ENCODE results near the gene CRACR2A. TPM values are rescaled to one million over a fixed set of nuclear protein-coding genes. Genes with fewer than 3 reads are reported as not detected.

The CRACR2A gene
- total and polyA plus RNA-seq, 3 experiments from 2014 or later = 23.3 to 27.9 (median 27.3) TPM

GRCh38 chr12:3685830-3686229 lies 67.1 kb downstream of the CRACR2A start:
- Mint-ChIP-seq H3K27me3 (no peaks in the 10 kb centered on the region), H3K36me3 (peaks cover 6 to 62% (median 15%) of the 10 kb centered on the region in 3 donors), H3K4me1 (peaks cover 2 to 11% (median 4%) of the 10 kb centered on the region in 3 donors), H3K27ac (peak overlapping the region in 4 of 8 donors; percentile 8 to 45 (median 36)), H3K9me3 (no peaks in the 10 kb centered on the region), H3K4me3 (no peak overlapping the region)
- Histone ChIP-seq H3K4me1 (ENCODE audit: insufficient read depth, low read length) (no peaks in the 10 kb centered on the region), H3K9me3 (ENCODE audit: low read length) (no peaks in the 10 kb centered on the region), H3K4me3 (ENCODE audit: low read length) (no peak overlapping the region), H3K27ac (ENCODE audit: low read depth, low read length) (no peak overlapping the region), H3K36me3 (ENCODE audit: insufficient read depth, low read length) (peaks cover 3% of the 10 kb centered on the region), H3K27me3 (ENCODE audit: insufficient read depth, low read length, poor library complexity, severe bottlenecking) (no peaks in the 10 kb centered on the region)
- CTCF ChIA-PET = interaction anchor here (1.6 kb wide), 1 partner anchor 91 kb away, joined by 4 read pairs; no protein-coding TSS in a partner anchor
- POLR2A ChIA-PET = no interaction called here
- no peak for DNase-seq

- Histone ChIP-seq H3K9me3 (ENCODE audit: low read length) (no peaks in the 10 kb centered on the region), H3K4me1 (ENCODE audit: insufficient read depth, low read length) (no peaks in the 10 kb centered on the region), H3K27ac (ENCODE audit: low read depth, low read length) (no peak overlapping the region), H3K27me3 (ENCODE audit: insufficient read depth, low read length, poor library complexity, severe bottlenecking) (no peaks in the 10 kb centered on the region), H3K36me3 (ENCODE audit: insufficient read depth, low read length) (peaks cover 16% of the 10 kb centered on the region), H3K4me3 (ENCODE audit: low read length) (no peak overlapping the region)
- DNase-seq = no peak
- Mint-ChIP-seq H3K36me3 (peaks cover 0 to 62% (median 11%) of the 10 kb centered on the region in 3 donors), H3K27me3 (no peaks in the 10 kb centered on the region), H3K4me1 (peaks cover 0 to 5% (median 2%) of the 10 kb centered on the region in 3 donors), H3K9me3 (no peaks in the 10 kb centered on the region), H3K27ac (no peak overlapping the region), H3K4me3 (no peak overlapping the region)
- ChIA-PET POLR2A (no interaction called here), CTCF (interaction anchor here (1.6 kb wide), 2 partner anchors 18 to 93 kb away, joined by 3 to 4 read pairs; no protein-coding TSS in a partner anchor)
Observed at GRCh38 chr12:3684449-3685051, 68.4 kb downstream of the CRACR2A start.

GRCh38 chr12:3683670-3684069 lies 69.2 kb downstream of the CRACR2A start:
- Mint-ChIP-seq H3K9me3 (no peaks in the 10 kb centered on the region), H3K4me3 (no peak overlapping the region), H3K27me3 (no peaks in the 10 kb centered on the region), H3K27ac (peak overlapping the region in 5 of 8 donors; percentile 17 to 79 (median 38)), H3K36me3 (peaks cover 0 to 67% (median 15%) of the 10 kb centered on the region in 3 donors), H3K4me1 (peaks cover 0 to 2% (median under 1%) of the 10 kb centered on the region in 3 donors)
- POLR2A ChIA-PET = no interaction called here
- Histone ChIP-seq H3K4me1 (ENCODE audit: insufficient read depth, low read length) (no peaks in the 10 kb centered on the region), H3K9me3 (ENCODE audit: low read length) (no peaks in the 10 kb centered on the region), H3K27me3 (ENCODE audit: insufficient read depth, low read length, poor library complexity, severe bottlenecking) (no peaks in the 10 kb centered on the region), H3K4me3 (ENCODE audit: low read length) (no peak overlapping the region), H3K27ac (ENCODE audit: low read depth, low read length) (no peak overlapping the region), H3K36me3 (ENCODE audit: insufficient read depth, low read length) (peaks cover 21% of the 10 kb centered on the region)
- no peak for DNase-seq
- CTCF ChIA-PET = interaction anchor here (1.6 kb wide), 1 partner anchor 19 kb away, joined by 3 read pairs; no protein-coding TSS in a partner anchor

- peaks cover 0 to 2% (median 0%) of the 10 kb centered on the region in 3 donors for H3K4me1 Mint-ChIP-seq
- H3K27ac Mint-ChIP-seq = peak overlapping the region in 2 of 8 donors; percentile 30 to 42
- CTCF ChIA-PET = interaction anchor here (0.7 kb wide), 1 partner anchor 546 kb away, joined by 3 read pairs; no protein-coding TSS in a partner anchor
- POLR2A ChIA-PET = no interaction called here
- Histone ChIP-seq H3K36me3 (ENCODE audit: insufficient read depth, low read length) (peaks cover 31% of the 10 kb centered on the region), H3K4me3 (ENCODE audit: low read length) (no peak overlapping the region), H3K4me1 (ENCODE audit: insufficient read depth, low read length) (no peaks in the 10 kb centered on the region), H3K9me3 (ENCODE audit: low read length) (no peaks in the 10 kb centered on the region), H3K27me3 (ENCODE audit: insufficient read depth, low read length, poor library complexity, severe bottlenecking) (no peaks in the 10 kb centered on the region), H3K27ac (ENCODE audit: low read depth, low read length) (no peak overlapping the region)
- no peak for DNase-seq
- no peaks in the 10 kb centered on the region for H3K9me3 Mint-ChIP-seq
- H3K36me3 Mint-ChIP-seq = peaks cover 0 to 82% (median 21%) of the 10 kb centered on the region in 3 donors
- no peaks in the 10 kb centered on the region for H3K27me3 Mint-ChIP-seq
- no peak overlapping the region for H3K4me3 Mint-ChIP-seq
Observed at GRCh38 chr12:3681595-3682061, 71.3 kb downstream of the CRACR2A start.

- POLR2A ChIA-PET = no interaction called here
- Mint-ChIP-seq H3K9me3 (no peaks in the 10 kb centered on the region), H3K27me3 (no peaks in the 10 kb centered on the region), H3K4me3 (no peak overlapping the region), H3K36me3 (peaks cover 0 to 85% (median 21%) of the 10 kb centered on the region in 3 donors), H3K4me1 (peaks cover 0 to 2% (median 0%) of the 10 kb centered on the region in 3 donors), H3K27ac (peak overlapping the region in 4 of 8 donors; percentile 4 to 59 (median 32))
- H3K4me1 ChIP-seq (ENCODE audit: insufficient read depth, low read length) = no peaks in the 10 kb centered on the region
- no peaks in the 10 kb centered on the region for H3K9me3 ChIP-seq (ENCODE audit: low read length)
- CTCF ChIA-PET = interaction anchor here (0.7 kb wide), 1 partner anchor 545 kb away, joined by 3 read pairs; no protein-coding TSS in a partner anchor
- no peaks in the 10 kb centered on the region for H3K27me3 ChIP-seq (ENCODE audit: insufficient read depth, low read length, poor library complexity, severe bottlenecking)
- no peak overlapping the region for H3K4me3 ChIP-seq (ENCODE audit: low read length)
- DNase-seq = no peak
- no peak overlapping the region for H3K27ac ChIP-seq (ENCODE audit: low read depth, low read length)
- peaks cover 33% of the 10 kb centered on the region for H3K36me3 ChIP-seq (ENCODE audit: insufficient read depth, low read length)
Observed at GRCh38 chr12:3680919-3681594, 71.9 kb downstream of the CRACR2A start.

- H3K9me3 ChIP-seq (ENCODE audit: low read length) = no peaks in the 10 kb centered on the region
- Mint-ChIP-seq H3K4me3 (no peak overlapping the region), H3K36me3 (peaks cover 0 to 86% (median 24%) of the 10 kb centered on the region in 3 donors), H3K27ac (no peak overlapping the region), H3K4me1 (peaks cover 0 to 2% (median 0%) of the 10 kb centered on the region in 3 donors), H3K9me3 (no peaks in the 10 kb centered on the region), H3K27me3 (no peaks in the 10 kb centered on the region)
- no peak for DNase-seq
- CTCF ChIA-PET = no interaction called here
- no peak overlapping the region for H3K4me3 ChIP-seq (ENCODE audit: low read length)
- H3K27me3 ChIP-seq (ENCODE audit: insufficient read depth, low read length, poor library complexity, severe bottlenecking) = no peaks in the 10 kb centered on the region
- H3K4me1 ChIP-seq (ENCODE audit: insufficient read depth, low read length) = no peaks in the 10 kb centered on the region
- POLR2A ChIA-PET = no interaction called here
- H3K36me3 ChIP-seq (ENCODE audit: insufficient read depth, low read length) = peaks cover 38% of the 10 kb centered on the region
- H3K27ac ChIP-seq (ENCODE audit: low read depth, low read length) = no peak overlapping the region
Observed at GRCh38 chr12:3679831-3680230, 73.1 kb downstream of the CRACR2A start.

- H3K4me1 Mint-ChIP-seq = no peaks in the 10 kb centered on the region
- H3K9me3 ChIP-seq (ENCODE audit: low read length) = no peaks in the 10 kb centered on the region
- no peaks in the 10 kb centered on the region for H3K27me3 Mint-ChIP-seq
- no peak overlapping the region for H3K27ac ChIP-seq (ENCODE audit: low read depth, low read length)
- no peak overlapping the region for H3K4me3 ChIP-seq (ENCODE audit: low read length)
- H3K9me3 Mint-ChIP-seq = no peaks in the 10 kb centered on the region
- H3K36me3 Mint-ChIP-seq = peaks cover 1 to 94% (median 22%) of the 10 kb centered on the region in 3 donors
- H3K27me3 ChIP-seq (ENCODE audit: insufficient read depth, low read length, poor library complexity, severe bottlenecking) = no peaks in the 10 kb centered on the region
- POLR2A ChIA-PET = no interaction called here
- CTCF ChIA-PET = no interaction called here
- no peak for DNase-seq
- H3K4me1 ChIP-seq (ENCODE audit: insufficient read depth, low read length) = no peaks in the 10 kb centered on the region
- H3K36me3 ChIP-seq (ENCODE audit: insufficient read depth, low read length) = peaks cover 54% of the 10 kb centered on the region
- peak overlapping the region in 1 of 7 donors; percentile 52 for H3K4me3 Mint-ChIP-seq
- peak overlapping the region in 7 of 8 donors; percentile 5 to 68 (median 57) for H3K27ac Mint-ChIP-seq
Observed at GRCh38 chr12:3677609-3678008, 75.3 kb downstream of the CRACR2A start.
